ENCODE results near the gene NOL4L.
A peak's percentile ranks its signal among the peaks of the same experiment; 100 is the strongest.

The NOL4L gene

DNA sequence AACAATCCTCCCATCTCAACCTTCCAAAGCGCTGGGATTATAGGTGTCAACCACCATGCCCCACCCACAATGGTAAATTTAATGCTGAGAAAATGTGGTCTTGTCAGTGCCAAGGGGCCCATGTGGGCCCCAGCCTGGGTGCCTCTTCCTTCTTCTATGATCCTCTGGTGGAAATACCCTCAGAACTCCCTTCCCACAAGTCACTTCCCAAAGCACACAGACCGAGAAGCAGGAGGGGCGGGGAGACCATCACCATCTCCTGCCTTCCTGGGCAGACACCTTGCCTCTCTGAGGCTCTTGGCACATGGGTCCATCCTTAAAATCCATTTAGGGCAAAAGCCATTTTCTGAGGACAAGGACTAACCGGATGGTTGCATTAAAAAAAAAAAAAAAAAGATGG is 59.0 kb downstream of the NOL4L start:
- DNase-seq (ENCODE audit: low spot score): no peak

DNA sequence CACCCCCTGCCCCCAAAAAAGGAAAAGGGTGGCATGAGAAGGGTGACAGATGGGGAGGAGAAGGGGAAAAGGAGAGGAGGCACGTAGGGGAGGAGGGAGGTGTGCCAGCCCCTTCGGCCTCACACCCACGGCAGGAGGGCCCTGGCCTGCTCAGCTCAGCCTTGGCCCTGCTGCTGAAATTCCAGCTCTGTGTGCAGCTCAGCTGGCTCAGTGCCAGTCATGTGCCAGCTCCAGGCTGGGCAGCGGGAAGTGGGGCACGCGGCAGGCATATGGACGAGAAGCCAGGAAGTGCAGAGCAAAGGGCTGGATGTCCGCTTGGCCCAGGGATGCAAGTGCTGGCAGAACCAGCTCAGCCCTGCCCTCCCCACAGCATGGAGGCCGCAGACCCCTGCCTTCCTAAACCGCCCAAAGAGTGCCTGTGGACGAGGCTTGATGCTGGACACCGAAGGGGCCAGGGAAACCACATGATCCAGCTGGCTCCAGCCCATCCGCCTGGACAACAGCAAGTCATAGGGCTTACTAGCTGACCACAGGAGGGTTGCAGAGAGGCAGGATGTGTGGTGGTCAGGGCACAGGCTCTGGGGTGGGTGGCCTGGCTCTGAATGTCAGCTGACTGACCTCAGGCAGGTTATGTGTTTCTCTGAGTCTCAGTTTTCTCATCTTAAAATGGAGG is 60.2 kb downstream of the NOL4L start:
- no peak for DNase-seq (ENCODE audit: low spot score)

DNA sequence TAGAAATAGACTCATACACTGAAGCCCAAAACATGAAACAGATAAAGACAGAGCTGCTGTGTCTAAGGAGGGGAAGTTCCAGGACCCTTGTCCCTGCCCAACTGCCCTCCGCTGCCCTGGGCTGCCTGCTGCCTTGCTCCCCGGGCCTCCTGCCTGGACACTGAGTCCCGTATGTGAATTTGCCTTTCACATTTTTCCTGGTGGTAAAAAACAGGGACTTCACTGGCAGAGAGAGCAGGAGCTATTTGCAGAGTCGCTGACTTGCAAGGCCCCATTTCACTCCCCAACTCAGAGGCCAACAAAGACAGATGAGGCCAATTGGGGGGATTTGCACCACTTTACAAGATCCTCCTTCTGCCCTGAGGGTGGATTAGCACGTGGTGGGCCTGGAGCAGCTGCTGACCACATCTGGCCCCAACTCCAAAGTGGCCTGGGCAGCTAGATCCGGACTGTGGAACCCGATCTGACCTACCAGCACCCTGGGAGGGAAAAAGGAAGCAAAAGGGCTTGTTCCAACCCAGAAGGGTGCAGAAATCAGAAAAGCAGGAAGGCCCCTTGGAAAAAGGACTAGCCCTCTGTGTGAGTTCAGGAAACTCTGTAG is 61.4 kb downstream of the NOL4L start:
- DNase-seq (ENCODE audit: low spot score): no peak

DNA sequence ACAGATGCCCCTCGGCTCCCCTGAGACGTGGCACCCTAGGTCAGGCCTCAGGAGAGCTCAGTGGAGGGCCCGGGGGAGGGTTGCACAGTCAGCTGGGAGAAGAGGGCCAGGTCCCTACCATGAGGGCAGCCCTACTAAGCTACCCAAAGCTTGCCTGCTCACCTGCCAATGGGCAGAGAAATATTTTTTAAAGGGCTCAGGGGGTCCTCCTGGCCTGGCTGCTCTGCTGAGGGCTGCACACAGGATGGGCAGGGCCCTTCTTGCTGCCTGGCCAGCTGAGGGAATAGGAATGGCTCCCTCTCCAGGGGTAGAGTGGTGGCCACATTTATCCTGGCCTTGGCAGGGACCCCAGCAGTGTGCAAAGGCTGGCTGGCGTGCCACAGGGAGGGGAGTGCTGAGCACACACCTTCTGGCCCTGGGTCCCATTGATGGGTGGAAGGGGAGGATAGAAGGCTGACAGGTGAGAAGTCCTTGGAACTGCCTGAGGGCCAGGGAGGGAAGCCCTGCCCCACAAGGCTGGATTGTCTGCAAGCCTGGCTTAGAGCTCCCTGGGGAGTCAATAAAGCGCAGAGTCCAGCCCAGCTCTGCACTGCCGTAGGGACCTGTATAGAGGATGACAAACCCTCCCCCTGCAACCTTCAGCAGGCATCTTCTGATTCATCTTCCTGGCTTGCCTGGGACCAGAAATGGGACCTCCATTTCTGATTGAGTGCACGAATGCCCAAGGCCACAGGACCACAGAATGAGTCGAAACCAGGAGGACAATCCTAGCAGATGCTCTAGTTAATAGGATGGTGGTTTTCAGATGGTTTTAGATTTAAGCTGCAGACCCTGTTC is 62.1 kb downstream of the NOL4L start:
- DNase-seq (ENCODE audit: low spot score): peak; percentile 85

DNA sequence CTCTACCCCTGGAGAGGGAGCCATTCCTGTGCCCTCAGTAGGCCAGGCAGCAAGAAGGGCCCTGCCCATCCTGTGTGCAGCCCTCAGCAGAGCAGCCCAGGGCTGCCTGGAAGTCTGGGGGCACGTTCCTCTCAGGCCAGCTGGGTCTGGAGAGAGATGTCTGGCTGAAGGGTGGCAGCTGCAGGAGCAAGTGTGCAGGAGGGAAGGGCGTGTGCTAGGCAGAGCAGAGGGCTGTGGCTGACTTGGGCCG is 62.7 kb downstream of the NOL4L start:
- peak; percentile 77 for DNase-seq (ENCODE audit: low spot score)

GRCh38 chr20:32521780-32522525 is 63.2 kb downstream of the NOL4L start:
- DNase-seq (ENCODE audit: low spot score): peak; percentile 85

GRCh38 chr20:32520927-32521203 is 64.3 kb downstream of the NOL4L start:
- no peak for DNase-seq (ENCODE audit: low spot score)

DNA sequence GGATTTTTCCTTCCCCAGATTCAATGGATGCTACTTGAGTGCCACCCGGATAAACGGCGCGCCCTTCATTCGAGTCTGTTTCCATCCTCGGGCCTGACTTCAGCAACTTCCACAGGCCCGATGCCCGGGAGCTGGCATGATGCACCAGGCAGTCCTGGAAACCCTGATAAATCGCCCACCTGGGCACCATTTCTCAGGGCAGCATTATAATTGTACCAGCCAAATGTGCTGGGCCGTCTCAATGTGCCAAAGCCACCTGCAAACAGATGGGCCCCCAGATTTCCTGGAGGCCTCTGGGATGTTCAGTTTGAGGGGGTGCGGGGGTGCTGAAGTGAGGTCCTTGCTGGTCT is 65.8 kb downstream of the NOL4L start:
- no peak for DNase-seq (ENCODE audit: low spot score)

DNA sequence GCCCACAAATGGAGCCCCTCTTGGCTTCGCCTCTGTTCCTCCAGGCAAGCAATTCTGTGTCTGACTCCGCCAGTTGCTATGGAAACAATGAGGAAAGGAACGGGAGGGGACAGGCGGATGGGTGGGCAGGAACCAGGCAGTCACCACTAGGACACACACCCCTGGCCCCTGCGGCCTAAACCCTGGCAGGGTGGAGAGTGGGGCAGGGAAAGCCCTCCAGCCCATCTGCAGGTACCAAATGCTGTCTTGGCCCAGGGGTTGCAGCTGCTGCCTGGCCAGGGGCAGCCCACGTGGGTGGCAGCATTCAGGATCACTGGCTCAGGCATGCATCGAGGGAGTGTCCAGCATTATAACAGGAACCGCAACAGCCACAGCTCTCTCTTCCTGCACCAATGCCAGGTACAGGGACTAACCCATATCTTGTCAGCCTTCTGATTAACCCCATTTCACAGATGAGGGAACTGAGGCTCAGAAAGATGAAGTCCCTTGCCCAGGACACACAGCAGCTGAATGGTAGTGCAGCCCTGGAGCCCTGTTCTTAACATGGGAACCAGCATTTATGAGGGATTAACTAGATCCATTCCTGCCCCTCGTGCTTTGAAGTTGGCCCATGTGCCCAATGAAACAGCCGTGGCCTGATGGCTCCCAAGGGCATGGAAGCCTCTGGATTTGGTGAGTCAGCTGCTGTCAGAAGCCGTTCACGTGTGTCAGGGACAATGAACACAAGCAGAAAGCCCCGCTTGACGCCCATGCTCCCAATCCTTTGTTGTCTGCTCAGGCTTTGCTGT is 66.3 kb downstream of the NOL4L start:
- DNase-seq (ENCODE audit: low spot score): peak; percentile 63

GRCh38 chr20:32517914-32518592 is 67.1 kb downstream of the NOL4L start:
- no peak for DNase-seq (ENCODE audit: low spot score)

DNA sequence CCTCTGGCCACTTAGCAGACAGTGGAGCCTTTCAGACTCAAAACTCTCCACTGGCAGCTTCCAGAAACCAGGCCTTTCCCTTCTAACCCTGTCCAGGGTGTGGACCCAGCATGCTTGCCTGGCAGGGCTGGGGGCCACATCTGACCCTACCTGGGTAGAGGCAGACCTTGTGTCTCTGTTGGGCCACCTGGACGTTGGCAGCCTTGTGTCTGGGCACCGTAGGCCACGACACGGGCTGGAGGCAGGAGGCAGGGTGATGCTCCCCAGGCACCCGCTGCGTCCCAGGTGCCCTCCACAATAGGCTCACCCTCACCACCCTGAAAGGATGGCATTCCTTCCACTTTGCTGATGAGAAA is 67.6 kb downstream of the NOL4L start:
- DNase-seq (ENCODE audit: low spot score): no peak

GRCh38 chr20:32516583-32517517 is 68.3 kb downstream of the NOL4L start:
- DNase-seq (ENCODE audit: low spot score): peak; percentile 95

DNA sequence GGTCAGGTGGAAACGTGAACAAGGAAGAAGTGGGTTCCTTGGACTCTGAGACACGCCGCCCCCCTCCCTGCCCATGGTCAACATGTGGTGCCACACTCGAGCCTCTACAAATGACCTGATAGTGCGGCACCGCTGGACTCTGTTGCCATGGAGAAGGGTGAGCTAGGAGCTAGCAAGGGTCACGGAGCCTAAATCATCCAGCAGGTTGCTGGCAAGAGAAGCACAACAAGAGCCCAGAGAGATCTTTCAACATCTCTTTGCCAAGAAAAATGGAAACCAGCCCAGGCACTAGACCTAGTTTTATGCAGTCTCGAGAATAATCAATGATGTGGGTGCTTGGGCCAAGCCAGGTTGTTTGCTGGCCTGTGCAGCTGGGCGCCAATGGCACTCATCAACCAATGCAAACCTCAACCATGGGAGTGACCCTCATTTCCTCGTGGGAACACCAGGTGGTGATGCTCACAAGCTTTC is 69.5 kb downstream of the NOL4L start:
- DNase-seq (ENCODE audit: low spot score): no peak

GRCh38 chr20:32514760-32515159 is 70.4 kb downstream of the NOL4L start:
- DNase-seq (ENCODE audit: low spot score): no peak

DNA sequence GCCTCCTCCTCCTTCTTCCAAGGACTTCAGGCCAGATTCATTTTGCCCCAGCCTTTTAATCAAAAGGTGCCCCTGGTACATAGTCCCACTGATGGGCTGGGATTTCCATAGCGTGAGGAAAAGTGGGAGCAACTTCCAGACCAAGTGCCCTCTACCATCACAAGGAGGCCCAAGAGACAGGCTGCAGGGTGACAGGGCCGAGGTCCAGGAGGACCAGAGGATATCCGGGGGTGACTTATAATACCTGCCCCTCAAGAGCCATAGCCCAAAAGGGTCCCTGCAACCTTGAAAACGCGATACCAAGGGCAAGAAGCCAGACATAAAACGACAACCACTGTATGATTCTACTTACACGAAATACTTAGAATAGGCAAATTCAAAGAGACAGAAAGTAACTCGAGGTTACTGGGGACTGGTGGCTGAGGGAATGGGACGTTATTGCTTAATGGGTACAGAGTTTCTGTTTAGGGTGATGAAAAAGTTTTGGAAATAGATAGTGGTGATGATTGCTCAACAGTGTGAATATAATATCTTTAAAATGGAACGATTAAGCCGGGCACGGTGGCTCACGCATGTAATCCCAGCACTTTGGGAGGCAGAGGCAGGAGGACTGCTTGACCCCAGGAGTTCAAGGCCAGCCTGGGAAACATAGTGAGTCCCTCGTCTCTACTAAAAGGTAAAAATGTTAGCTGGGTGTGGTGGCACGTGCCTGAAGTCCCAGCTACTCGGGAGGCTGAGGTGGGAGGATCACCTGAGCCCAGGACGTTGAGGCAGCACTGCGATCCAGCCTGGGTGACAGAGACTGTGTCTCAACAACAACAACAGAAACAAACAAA is 71.9 kb downstream of the NOL4L start:
- DNase-seq (ENCODE audit: low spot score): no peak

GRCh38 chr20:32512047-32512385 is 73.1 kb downstream of the NOL4L start:
- DNase-seq (ENCODE audit: low spot score): no peak

DNA sequence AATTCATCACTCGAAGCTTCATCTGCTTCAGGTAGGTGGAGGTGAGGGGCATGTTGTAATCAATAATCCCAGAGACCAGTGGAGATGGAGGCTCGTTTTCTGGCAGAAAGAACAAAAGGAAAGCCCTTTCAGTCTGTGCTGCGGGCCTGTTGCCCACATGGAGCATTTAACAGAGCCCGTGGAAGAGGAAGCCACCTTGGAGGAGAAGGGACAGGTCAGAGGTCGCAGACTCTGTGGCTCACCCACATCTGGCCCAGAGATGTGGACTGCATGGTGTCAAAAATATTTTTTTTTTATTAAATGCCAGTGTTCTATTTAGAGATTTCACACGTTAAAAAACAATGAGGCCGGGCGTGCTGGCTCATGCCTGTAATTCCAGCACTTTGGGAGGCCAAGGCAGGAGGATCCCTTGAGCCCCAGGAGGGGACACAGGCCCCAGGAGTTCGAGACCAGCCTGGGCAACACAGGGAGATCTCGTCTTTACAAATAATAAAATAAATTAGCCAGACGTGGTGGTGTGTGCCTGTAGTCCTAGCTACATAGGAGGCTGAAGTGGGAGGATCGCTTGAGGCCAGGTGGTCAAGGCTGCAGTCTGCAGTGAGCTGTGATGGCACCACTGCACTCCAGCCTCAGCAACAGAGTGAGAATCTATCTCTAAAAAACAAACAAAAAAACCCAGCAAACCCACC is 73.6 kb downstream of the NOL4L start:
- no peak for DNase-seq (ENCODE audit: low spot score)

DNA sequence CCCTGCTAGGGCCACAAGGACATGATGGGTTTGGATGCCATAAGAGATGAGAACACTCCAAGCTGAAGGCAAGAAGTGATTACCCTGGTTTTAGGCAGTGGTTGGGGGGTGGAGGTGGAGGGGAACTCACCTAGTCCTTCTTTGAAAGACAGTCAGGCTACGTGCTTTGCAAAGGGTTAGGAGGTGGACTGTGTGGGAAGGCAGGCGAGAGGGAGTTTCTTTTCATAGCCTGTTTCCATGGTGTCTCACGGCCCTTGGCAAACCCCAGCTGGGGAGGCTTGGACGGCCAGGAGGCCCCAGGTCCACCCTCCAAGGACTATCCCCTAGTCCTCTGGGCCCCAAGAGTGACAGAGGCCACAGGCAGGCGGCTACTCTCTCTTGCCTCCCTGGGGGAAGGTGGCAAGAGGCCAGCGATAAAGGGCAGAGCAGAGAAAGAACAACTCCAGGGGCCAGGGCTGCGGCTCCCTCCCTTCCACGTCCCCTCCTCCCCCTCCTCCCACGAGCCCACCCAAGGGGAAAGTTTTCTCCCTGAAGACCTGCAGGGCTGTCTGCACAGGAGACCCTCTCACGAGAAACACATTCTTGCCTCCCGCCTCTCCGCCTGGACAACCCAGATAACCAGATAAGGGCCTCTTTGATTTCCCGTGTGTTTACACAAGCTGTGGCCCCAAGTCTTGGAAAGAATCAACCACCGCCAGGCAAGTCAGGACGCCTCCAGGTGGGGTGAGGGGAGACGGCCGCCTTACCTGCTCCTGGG is 74.4 kb downstream of the NOL4L start:
- peak; percentile 79 for DNase-seq (ENCODE audit: low spot score)
